GM23338 (cell line): ENCODE measurements around the gene FYN. TPM values are rescaled to one million over a fixed set of nuclear protein-coding genes. Genes with fewer than 3 reads are reported as not detected.

Experiments used
- ATAC-seq: fragments of 200-7000 bp; cut with Tn5 transposase; 3 replicates; pipeline ENCODE4 v1.9.1; 2020
- DNase-seq: peaks from one replicate; pipeline ENCODE4 v3.0.0-alpha.2; 2015; ENCODE audit warnings: low spot score
- H2AFZ ChIP-seq: fragments of 200-600 bp; sonication (generic); 2 replicates; pipeline ENCODE4 v1.8.0; 2016; ENCODE audit warnings: antibody characterized with exemption, mild to moderate bottlenecking, moderate library complexity
- H3F3A ChIP-seq: fragments of 200-600 bp; sonication (generic); replicated peaks from 2 replicates; pipeline ENCODE4 v1.8.0; 2017; ENCODE audit warnings: antibody characterized with exemption, mixed run types, low read depth
- H3K27ac ChIP-seq: fragments of 200-600 bp; sonication (generic); 2 replicates; pipeline ENCODE4 v1.6.1; 2016; ENCODE audit warnings: low read depth
- H3K27me3 ChIP-seq: fragments of 200-600 bp; sonication (generic); 2 replicates; pipeline ENCODE4 v1.8.0; 2016; ENCODE audit warnings: mild to moderate bottlenecking, mixed run types, moderate library complexity; ENCODE audit not compliant: insufficient read depth
- H3K36me3 ChIP-seq: fragments of 200-600 bp; sonication (generic); 2 replicates; pipeline ENCODE4 v1.8.0; 2016; ENCODE audit warnings: mild to moderate bottlenecking; ENCODE audit not compliant: insufficient read depth
- H3K4me1 ChIP-seq: fragments of 200-600 bp; sonication (generic); 2 replicates; pipeline ENCODE4 v1.8.0; 2016; ENCODE audit warnings: mild to moderate bottlenecking, moderate library complexity; ENCODE audit not compliant: insufficient read depth
- H3K4me2 ChIP-seq: fragments of 200-600 bp; sonication (generic); 2 replicates; pipeline ENCODE4 v1.7.1; 2017; ENCODE audit warnings: mixed run types
- H3K4me3 ChIP-seq: fragments of 200-600 bp; sonication (generic); 2 replicates; pipeline ENCODE4 v1.6.1; 2016; ENCODE audit warnings: mixed run types
- H3K79me2 ChIP-seq: fragments of 200-600 bp; sonication (generic); replicated peaks from 2 replicates; pipeline ENCODE4 v1.8.0; 2017; ENCODE audit warnings: mild to moderate bottlenecking; ENCODE audit not compliant: insufficient read depth
- H3K9me2 ChIP-seq: fragments of 200-600 bp; sonication (generic); 2 replicates; pipeline ENCODE4 v1.8.0; 2017; ENCODE audit not compliant: insufficient read depth
- H4K20me1 ChIP-seq: fragments of 200-600 bp; sonication (generic); replicated peaks from 2 replicates; pipeline ENCODE4 v1.8.0; 2017; ENCODE audit warnings: mild to moderate bottlenecking; ENCODE audit not compliant: insufficient read depth
- H3K27ac Mint-ChIP-seq: 2 replicates; pipeline ENCODE4 v1.8.0; 2020; ENCODE audit warnings: inconsistent platforms, mild to moderate bottlenecking, moderate library complexity, mixed read lengths
- H3K27me3 Mint-ChIP-seq: 3 replicates; pipeline ENCODE4 v1.8.0; 2022; ENCODE audit warnings: low read depth, mild to moderate bottlenecking, moderate library complexity, mixed read lengths, inconsistent platforms; ENCODE audit not compliant: insufficient read depth, poor library complexity
- H3K36me3 Mint-ChIP-seq: 3 replicates; pipeline ENCODE4 v1.8.0; 2021; ENCODE audit warnings: low read depth, mild to moderate bottlenecking, inconsistent platforms, moderate library complexity, mixed read lengths
- H3K4me1 Mint-ChIP-seq: 3 replicates; pipeline ENCODE4 v1.8.0; 2020; ENCODE audit warnings: mild to moderate bottlenecking, inconsistent platforms, mixed read lengths
- H3K4me3 Mint-ChIP-seq: 3 replicates; pipeline ENCODE4 v1.8.0; 2021; ENCODE audit warnings: moderate library complexity, mild to moderate bottlenecking, inconsistent platforms, mixed read lengths
- H3K9me3 Mint-ChIP-seq: 3 replicates; pipeline ENCODE4 v1.8.0; 2020; ENCODE audit warnings: moderate library complexity, mild to moderate bottlenecking, inconsistent platforms, mixed read lengths
- EZH2 ChIP-seq: fragments of 200-600 bp; sonication (generic); IDR thresholded peaks from one replicate; pipeline ENCODE4 v1.8.0; 2017; ENCODE audit warnings: antibody characterized with exemption, mild to moderate bottlenecking, low read depth; ENCODE audit not compliant: unreplicated experiment
- EZH2phosphoT487 ChIP-seq: fragments of 200-600 bp; sonication (generic); IDR thresholded peaks from one replicate; pipeline ENCODE4 v1.8.1; 2018; ENCODE audit warnings: antibody characterized with exemption; ENCODE audit not compliant: unreplicated experiment
- NANOG ChIP-seq: IDR thresholded peaks from 2 replicates; pipeline ENCODE4 v1.6.1; 2016; ENCODE audit warnings: antibody characterized with exemption, borderline replicate concordance
- POLR2AphosphoS5 ChIP-seq: IDR thresholded peaks from 2 replicates; pipeline ENCODE4 v1.6.1; 2016; ENCODE audit warnings: antibody characterized with exemption, low read depth
- STAT1 ChIP-seq: IDR thresholded peaks from one replicate; pipeline ENCODE4 v1.6.1; 2016; ENCODE audit warnings: antibody characterized with exemption; ENCODE audit not compliant: unreplicated experiment
- ZNF114 ChIP-seq: fragments of 250-450 bp; sonication (Bioruptor Pico); IDR thresholded peaks from 2 replicates; pipeline ENCODE4 v1.5.0; 2020; ENCODE audit warnings: mild to moderate bottlenecking, moderate library complexity
- ZNF331 ChIP-seq: fragments of 250-450 bp; sonication (Bioruptor Pico); IDR thresholded peaks from 2 replicates; pipeline ENCODE4 v1.5.0; 2020; ENCODE audit warnings: low read depth, mild to moderate bottlenecking, moderate library complexity
- polyA plus RNA-seq: library from polyadenylated mRNA; unstranded; fragments of >200 nt; fragmentation: Nextera tagmentation; extraction: Ambion mirVana; gene quantifications from 2 replicates; pipeline ENCODE4 v1.2.1, GENCODE V29; 2016
- total RNA-seq: library from RNA; depleted of rRNA; stranded (reverse); fragments of >200 nt; shearing (Covaris generic); gene quantifications from 2 replicates; pipeline ENCODE4 v1.2.3, GENCODE V29; 2014
- TF ChIP-seq, protein P1 (sequence below): fragments of 250-450 bp; sonication (Bioruptor Pico); IDR thresholded peaks from 2 replicates; pipeline ENCODE4 v1.5.0; 2020; ENCODE audit warnings: mild to moderate bottlenecking, moderate library complexity
- TF ChIP-seq, protein P2 (sequence below): IDR thresholded peaks from 2 replicates; pipeline ENCODE4 v1.6.1; 2016; ENCODE audit warnings: antibody characterized with exemption
- TF ChIP-seq, protein P3 (sequence below): IDR thresholded peaks from one replicate; pipeline ENCODE4 v1.6.1; 2018; ENCODE audit warnings: antibody characterized with exemption; ENCODE audit not compliant: unreplicated experiment

Gene FYN
- total and polyA plus RNA-seq, 2 experiments from 2014 or later: 46.8 to 143 TPM

DNA sequence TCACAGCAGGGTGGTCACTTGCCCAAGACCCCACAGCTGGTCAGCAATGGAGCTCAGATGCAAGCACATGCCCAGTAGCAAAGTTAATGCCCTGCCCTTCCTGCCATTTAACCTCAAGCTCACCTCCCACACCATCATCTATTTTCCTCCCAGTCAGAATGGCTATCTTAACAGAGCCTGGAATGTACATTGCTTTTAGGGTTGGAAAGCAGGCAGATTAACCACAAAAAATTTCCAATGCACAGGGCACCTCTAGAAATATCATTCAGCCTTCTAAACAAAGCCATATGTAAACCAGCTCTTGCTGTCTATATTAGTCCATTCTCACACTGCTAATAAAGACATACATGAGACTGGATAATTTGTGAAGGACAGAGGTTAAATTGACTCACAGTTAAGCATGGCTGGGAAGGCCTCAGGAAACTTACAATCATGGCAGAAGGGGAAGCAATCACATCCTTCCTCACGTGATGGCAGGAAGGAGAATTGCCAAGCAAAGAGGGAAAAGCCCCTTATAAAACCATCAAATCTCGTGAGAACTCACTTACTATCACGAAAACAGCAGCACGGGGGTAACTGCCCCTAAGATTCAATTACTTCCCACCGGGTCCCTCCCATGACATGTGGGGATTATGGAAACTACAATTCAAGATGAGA is 106.9 kb downstream of the FYN start:
- Histone ChIP-seq H3K27ac (no peak overlapping the region), H4K20me1 (no peaks in the 10 kb centered on the region), H3K9me2 (no peaks in the 10 kb centered on the region), H3K4me3 (no peak overlapping the region), H3K36me3 (no peaks in the 10 kb centered on the region), H3F3A (no peaks in the 10 kb centered on the region), H2AFZ (no peak overlapping the region), H3K4me1 (peaks cover 44% of the 10 kb centered on the region), H3K4me2 (no peak overlapping the region), H3K27me3 (no peaks in the 10 kb centered on the region), H3K79me2 (peaks cover 11% of the 10 kb centered on the region)
- no peak overlapping the region for H3K4me3 Mint-ChIP-seq
- DNase-seq: no peak
- H3K9me3 Mint-ChIP-seq: no peaks in the 10 kb centered on the region
- H3K4me1 Mint-ChIP-seq: peaks cover 74% of the 10 kb centered on the region
- H3K27me3 Mint-ChIP-seq: peaks cover 9% of the 10 kb centered on the region
- TF ChIP-seq NANOG (no peak), EZH2phosphoT487 (no peak), POLR2AphosphoS5 (no peak), STAT1 (no peak), ZNF114 (CRISPR knock-in tag) (no peak)
- TF ChIP-seq, protein P1, sequence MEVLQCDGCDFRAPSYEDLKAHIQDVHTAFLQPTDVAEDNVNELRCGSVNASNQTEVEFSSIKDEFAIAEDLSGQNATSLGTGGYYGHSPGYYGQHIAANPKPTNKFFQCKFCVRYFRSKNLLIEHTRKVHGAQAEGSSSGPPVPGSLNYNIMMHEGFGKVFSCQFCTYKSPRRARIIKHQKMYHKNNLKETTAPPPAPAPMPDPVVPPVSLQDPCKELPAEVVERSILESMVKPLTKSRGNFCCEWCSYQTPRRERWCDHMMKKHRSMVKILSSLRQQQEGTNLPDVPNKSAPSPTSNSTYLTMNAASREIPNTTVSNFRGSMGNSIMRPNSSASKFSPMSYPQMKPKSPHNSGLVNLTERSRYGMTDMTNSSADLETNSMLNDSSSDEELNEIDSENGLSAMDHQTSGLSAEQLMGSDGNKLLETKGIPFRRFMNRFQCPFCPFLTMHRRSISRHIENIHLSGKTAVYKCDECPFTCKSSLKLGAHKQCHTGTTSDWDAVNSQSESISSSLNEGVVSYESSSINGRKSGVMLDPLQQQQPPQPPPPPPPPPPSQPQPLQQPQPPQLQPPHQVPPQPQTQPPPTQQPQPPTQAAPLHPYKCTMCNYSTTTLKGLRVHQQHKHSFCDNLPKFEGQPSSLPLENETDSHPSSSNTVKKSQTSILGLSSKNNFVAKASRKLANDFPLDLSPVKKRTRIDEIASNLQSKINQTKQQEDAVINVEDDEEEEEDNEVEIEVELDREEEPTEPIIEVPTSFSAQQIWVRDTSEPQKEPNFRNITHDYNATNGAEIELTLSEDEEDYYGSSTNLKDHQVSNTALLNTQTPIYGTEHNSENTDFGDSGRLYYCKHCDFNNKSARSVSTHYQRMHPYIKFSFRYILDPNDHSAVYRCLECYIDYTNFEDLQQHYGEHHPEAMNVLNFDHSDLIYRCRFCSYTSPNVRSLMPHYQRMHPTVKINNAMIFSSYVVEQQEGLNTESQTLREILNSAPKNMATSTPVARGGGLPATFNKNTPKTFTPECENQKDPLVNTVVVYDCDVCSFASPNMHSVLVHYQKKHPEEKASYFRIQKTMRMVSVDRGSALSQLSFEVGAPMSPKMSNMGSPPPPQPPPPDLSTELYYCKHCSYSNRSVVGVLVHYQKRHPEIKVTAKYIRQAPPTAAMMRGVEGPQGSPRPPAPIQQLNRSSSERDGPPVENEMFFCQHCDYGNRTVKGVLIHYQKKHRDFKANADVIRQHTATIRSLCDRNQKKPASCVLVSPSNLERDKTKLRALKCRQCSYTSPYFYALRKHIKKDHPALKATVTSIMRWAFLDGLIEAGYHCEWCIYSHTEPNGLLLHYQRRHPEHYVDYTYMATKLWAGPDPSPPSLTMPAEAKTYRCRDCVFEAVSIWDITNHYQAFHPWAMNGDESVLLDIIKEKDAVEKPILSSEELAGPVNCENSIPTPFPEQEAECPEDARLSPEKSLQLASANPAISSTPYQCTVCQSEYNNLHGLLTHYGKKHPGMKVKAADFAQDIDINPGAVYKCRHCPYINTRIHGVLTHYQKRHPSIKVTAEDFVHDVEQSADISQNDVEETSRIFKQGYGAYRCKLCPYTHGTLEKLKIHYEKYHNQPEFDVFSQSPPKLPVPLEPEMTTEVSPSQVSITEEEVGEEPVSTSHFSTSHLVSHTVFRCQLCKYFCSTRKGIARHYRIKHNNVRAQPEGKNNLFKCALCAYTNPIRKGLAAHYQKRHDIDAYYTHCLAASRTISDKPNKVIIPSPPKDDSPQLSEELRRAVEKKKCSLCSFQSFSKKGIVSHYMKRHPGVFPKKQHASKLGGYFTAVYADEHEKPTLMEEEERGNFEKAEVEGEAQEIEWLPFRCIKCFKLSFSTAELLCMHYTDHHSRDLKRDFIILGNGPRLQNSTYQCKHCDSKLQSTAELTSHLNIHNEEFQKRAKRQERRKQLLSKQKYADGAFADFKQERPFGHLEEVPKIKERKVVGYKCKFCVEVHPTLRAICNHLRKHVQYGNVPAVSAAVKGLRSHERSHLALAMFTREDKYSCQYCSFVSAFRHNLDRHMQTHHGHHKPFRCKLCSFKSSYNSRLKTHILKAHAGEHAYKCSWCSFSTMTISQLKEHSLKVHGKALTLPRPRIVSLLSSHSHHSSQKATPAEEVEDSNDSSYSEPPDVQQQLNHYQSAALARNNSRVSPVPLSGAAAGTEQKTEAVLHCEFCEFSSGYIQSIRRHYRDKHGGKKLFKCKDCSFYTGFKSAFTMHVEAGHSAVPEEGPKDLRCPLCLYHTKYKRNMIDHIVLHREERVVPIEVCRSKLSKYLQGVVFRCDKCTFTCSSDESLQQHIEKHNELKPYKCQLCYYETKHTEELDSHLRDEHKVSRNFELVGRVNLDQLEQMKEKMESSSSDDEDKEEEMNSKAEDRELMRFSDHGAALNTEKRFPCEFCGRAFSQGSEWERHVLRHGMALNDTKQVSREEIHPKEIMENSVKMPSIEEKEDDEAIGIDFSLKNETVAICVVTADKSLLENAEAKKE (CRISPR knock-in tag): no peak
- peaks cover 6% of the 10 kb centered on the region; the same call in 1 of the 3 replicates for H3K36me3 Mint-ChIP-seq
- no peak for ATAC-seq
- no peak overlapping the region for H3K27ac Mint-ChIP-seq

DNA sequence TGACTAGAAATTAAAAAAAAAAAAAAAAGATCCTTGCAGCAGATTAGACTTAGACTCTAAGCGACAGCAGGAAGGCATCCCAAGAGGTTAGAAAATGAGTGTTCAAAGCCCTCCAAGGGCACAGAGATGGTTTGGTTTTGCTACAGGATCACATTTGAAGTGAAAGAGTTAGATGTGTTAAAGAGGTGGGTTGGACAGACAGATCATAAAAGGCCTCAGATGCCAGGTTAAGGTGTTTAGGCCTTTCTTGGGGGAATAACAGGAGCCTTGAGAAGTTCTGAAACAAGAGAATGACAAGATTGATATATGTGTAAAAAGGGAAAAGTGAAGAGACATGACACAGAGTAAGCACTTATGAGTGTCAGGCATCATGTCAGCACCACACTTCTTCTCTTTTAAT is 107.5 kb downstream of the FYN start:
- H3K4me3 Mint-ChIP-seq: no peak overlapping the region
- H4K20me1 ChIP-seq: no peaks in the 10 kb centered on the region
- H3K36me3 ChIP-seq: no peaks in the 10 kb centered on the region
- no peak for ATAC-seq
- H3K36me3 Mint-ChIP-seq: peaks cover 6% of the 10 kb centered on the region; the same call in 1 of the 3 replicates
- H3K27me3 Mint-ChIP-seq: peaks cover 8% of the 10 kb centered on the region
- H3F3A ChIP-seq: no peaks in the 10 kb centered on the region
- no peak overlapping the region for H2AFZ ChIP-seq
- no peak overlapping the region for H3K4me3 ChIP-seq
- H3K9me2 ChIP-seq: no peaks in the 10 kb centered on the region
- peaks cover 11% of the 10 kb centered on the region for H3K79me2 ChIP-seq
- no peaks in the 10 kb centered on the region for H3K9me3 Mint-ChIP-seq
- peaks cover 74% of the 10 kb centered on the region for H3K4me1 Mint-ChIP-seq
- no peak overlapping the region for H3K27ac ChIP-seq
- no peaks in the 10 kb centered on the region for H3K27me3 ChIP-seq
- H3K27ac Mint-ChIP-seq: no peak overlapping the region
- no peak for DNase-seq
- H3K4me1 ChIP-seq: peaks cover 38% of the 10 kb centered on the region
- no peak overlapping the region for H3K4me2 ChIP-seq
- TF ChIP-seq EZH2 (no peak), ZNF331 (CRISPR knock-in tag) (no peak), STAT1 (no peak)
- TF ChIP-seq, protein P2, sequence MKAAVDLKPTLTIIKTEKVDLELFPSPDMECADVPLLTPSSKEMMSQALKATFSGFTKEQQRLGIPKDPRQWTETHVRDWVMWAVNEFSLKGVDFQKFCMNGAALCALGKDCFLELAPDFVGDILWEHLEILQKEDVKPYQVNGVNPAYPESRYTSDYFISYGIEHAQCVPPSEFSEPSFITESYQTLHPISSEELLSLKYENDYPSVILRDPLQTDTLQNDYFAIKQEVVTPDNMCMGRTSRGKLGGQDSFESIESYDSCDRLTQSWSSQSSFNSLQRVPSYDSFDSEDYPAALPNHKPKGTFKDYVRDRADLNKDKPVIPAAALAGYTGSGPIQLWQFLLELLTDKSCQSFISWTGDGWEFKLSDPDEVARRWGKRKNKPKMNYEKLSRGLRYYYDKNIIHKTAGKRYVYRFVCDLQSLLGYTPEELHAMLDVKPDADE: no peak
- TF ChIP-seq, protein P3, sequence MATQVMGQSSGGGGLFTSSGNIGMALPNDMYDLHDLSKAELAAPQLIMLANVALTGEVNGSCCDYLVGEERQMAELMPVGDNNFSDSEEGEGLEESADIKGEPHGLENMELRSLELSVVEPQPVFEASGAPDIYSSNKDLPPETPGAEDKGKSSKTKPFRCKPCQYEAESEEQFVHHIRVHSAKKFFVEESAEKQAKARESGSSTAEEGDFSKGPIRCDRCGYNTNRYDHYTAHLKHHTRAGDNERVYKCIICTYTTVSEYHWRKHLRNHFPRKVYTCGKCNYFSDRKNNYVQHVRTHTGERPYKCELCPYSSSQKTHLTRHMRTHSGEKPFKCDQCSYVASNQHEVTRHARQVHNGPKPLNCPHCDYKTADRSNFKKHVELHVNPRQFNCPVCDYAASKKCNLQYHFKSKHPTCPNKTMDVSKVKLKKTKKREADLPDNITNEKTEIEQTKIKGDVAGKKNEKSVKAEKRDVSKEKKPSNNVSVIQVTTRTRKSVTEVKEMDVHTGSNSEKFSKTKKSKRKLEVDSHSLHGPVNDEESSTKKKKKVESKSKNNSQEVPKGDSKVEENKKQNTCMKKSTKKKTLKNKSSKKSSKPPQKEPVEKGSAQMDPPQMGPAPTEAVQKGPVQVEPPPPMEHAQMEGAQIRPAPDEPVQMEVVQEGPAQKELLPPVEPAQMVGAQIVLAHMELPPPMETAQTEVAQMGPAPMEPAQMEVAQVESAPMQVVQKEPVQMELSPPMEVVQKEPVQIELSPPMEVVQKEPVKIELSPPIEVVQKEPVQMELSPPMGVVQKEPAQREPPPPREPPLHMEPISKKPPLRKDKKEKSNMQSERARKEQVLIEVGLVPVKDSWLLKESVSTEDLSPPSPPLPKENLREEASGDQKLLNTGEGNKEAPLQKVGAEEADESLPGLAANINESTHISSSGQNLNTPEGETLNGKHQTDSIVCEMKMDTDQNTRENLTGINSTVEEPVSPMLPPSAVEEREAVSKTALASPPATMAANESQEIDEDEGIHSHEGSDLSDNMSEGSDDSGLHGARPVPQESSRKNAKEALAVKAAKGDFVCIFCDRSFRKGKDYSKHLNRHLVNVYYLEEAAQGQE: no peak
